HEK293 (cell line): ENCODE measurements around the gene IL9.

ENCODE experiments used
- CTCF ChIA-PET: fragments of 350-600 bp; formaldehyde crosslinking; extraction: SDS; loops from one replicate; lab custom pipeline; 2021; ENCODE audit warnings: antibody characterized with exemption; lab: Yijun Ruan, JAX
- POLR2A ChIA-PET: fragments of 300-600 bp; formaldehyde crosslinking; extraction: SDS; loops from one replicate; lab custom pipeline; 2020; ENCODE audit warnings: antibody characterized with exemption, inconsistent platforms; lab: Yijun Ruan, JAX
- H3K27ac ChIP-seq: fragments of 200-500 bp; sonication (Bioruptor generic); 2 replicates; pipeline ENCODE4 v1.5.1; 2014; ENCODE audit warnings: low read depth, low read length, control low read depth, inconsistent platforms; ENCODE audit errors: extremely low read depth
- H3K36me3 ChIP-seq, 2 experiments: fragments of 200-500 bp in 1 of 2; sonication (Bioruptor generic) in 1 of 2; 1 replicate in 1 of 2; 2 replicates in 1 of 2; pipeline ENCODE4 v1.5.1; 2014 to 2017; ENCODE audit warnings: inconsistent platforms in 2 of 2, low read length in 2 of 2; ENCODE audit not compliant: control insufficient read depth in 2 of 2, insufficient read depth in 1 of 2
- H3K4me1 ChIP-seq: fragments of 200-500 bp; sonication (Bioruptor generic); 2 replicates; pipeline ENCODE4 v1.5.1; 2014; ENCODE audit warnings: mild to moderate bottlenecking, low read length, inconsistent platforms; ENCODE audit not compliant: control insufficient read depth, insufficient read depth
- H3K4me3 ChIP-seq: 2 replicates; pipeline ENCODE4 v1.5.1; 2011; ENCODE audit warnings: low read depth, mild to moderate bottlenecking, control low read depth, low read length, moderate library complexity
- H3K9me3 ChIP-seq: fragments of 200-500 bp; sonication (Bioruptor generic); 2 replicates; pipeline ENCODE4 v1.5.1; 2014; ENCODE audit warnings: low read depth, low read length, inconsistent platforms; ENCODE audit not compliant: control insufficient read depth, insufficient read depth
- HOXA7 ChIP-seq: sonication (generic); formaldehyde crosslinking; IDR thresholded peaks from 2 replicates; pipeline ENCODE4 v1.8.1; 2022; ENCODE audit warnings: missing genetic modification reagents, borderline replicate concordance
- MEIS1 ChIP-seq: sonication (generic); formaldehyde crosslinking; IDR thresholded peaks from 2 replicates; pipeline ENCODE4 v1.8.1; 2022; ENCODE audit warnings: missing genetic modification reagents, mild to moderate bottlenecking, borderline replicate concordance
- OSR2 ChIP-seq: fragments of 450-650 bp; formaldehyde crosslinking; IDR thresholded peaks from 2 replicates; pipeline ENCODE4 v1.5.1; 2016; ENCODE audit warnings: missing biosample characterization, missing genetic modification characterization
- YY1 ChIP-seq: fragments of 450-650 bp; formaldehyde crosslinking; IDR thresholded peaks from 2 replicates; pipeline ENCODE4 v1.5.1; 2018; ENCODE audit warnings: missing biosample characterization, missing genetic modification characterization
- ZFHX2 ChIP-seq: fragments of 450-650 bp; formaldehyde crosslinking; conservative IDR thresholded peaks from 2 replicates; pipeline ENCODE4 v1.5.1; 2016; ENCODE audit warnings: missing biosample characterization, missing genetic modification characterization
- ZFP41 ChIP-seq: fragments of 450-650 bp; formaldehyde crosslinking; IDR thresholded peaks from 2 replicates; pipeline ENCODE4 v1.5.1; 2016; ENCODE audit warnings: missing biosample characterization, missing genetic modification characterization, borderline replicate concordance
- ZNF140 ChIP-seq: fragments of 450-650 bp; formaldehyde crosslinking; IDR thresholded peaks from 2 replicates; pipeline ENCODE4 v1.5.1; 2016; ENCODE audit warnings: missing biosample characterization, missing genetic modification characterization
- ZNF16 ChIP-seq: fragments of 450-650 bp; formaldehyde crosslinking; IDR thresholded peaks from 2 replicates; pipeline ENCODE4 v1.5.1; 2016; ENCODE audit warnings: low read depth, missing biosample characterization, missing genetic modification characterization
- ZNF184 ChIP-seq: fragments of 450-650 bp; IDR thresholded peaks from 2 replicates; pipeline ENCODE4 v1.5.1; 2018; ENCODE audit warnings: missing biosample characterization, mild to moderate bottlenecking, missing genetic modification characterization
- ZNF24 ChIP-seq: fragments of 450-650 bp; formaldehyde crosslinking; IDR thresholded peaks from 2 replicates; pipeline ENCODE4 v1.5.1; 2016; ENCODE audit warnings: missing biosample characterization, missing genetic modification characterization
- ZNF266 ChIP-seq: fragments of 450-650 bp; formaldehyde crosslinking; IDR thresholded peaks from 2 replicates; pipeline ENCODE4 v1.5.1; 2016; ENCODE audit warnings: missing biosample characterization, missing genetic modification characterization, low read depth
- ZNF341 ChIP-seq: fragments of 450-650 bp; formaldehyde crosslinking; IDR thresholded peaks from 2 replicates; pipeline ENCODE4; 2016; ENCODE audit warnings: low read depth, missing biosample characterization, missing genetic modification characterization
- ZNF510 ChIP-seq: fragments of 450-650 bp; formaldehyde crosslinking; IDR thresholded peaks from 2 replicates; pipeline ENCODE4 v1.5.1; 2018; ENCODE audit warnings: mild to moderate bottlenecking, missing genetic modification characterization, missing biosample characterization; ENCODE audit not compliant: insufficient replicate concordance
- ZNF596 ChIP-seq: fragments of 450-650 bp; IDR thresholded peaks from 2 replicates; pipeline ENCODE4 v1.5.0; 2018; ENCODE audit warnings: missing biosample characterization, mild to moderate bottlenecking, missing genetic modification characterization, moderate library complexity
- ZNF654 ChIP-seq: fragments of 450-650 bp; formaldehyde crosslinking; IDR thresholded peaks from 2 replicates; pipeline ENCODE4 v1.5.1; 2016; ENCODE audit warnings: low read depth, missing biosample characterization, missing genetic modification characterization
- ZNF777 ChIP-seq: fragments of 450-650 bp; formaldehyde crosslinking; IDR thresholded peaks from 2 replicates; pipeline ENCODE4 v1.5.1; 2017; ENCODE audit warnings: missing biosample characterization, missing genetic modification characterization, borderline replicate concordance
- TF ChIP-seq, protein P1 (sequence below): fragments of 450-650 bp; formaldehyde crosslinking; IDR thresholded peaks from 2 replicates; pipeline ENCODE4 v1.5.1; 2016; ENCODE audit warnings: missing biosample characterization, missing genetic modification characterization
- TF ChIP-seq, protein P2 (sequence below): fragments of 450-650 bp; formaldehyde crosslinking; IDR thresholded peaks from 2 replicates; pipeline ENCODE4 v1.5.1; 2016; ENCODE audit warnings: missing biosample characterization, missing genetic modification characterization, low read depth

IL9 gene

DNA sequence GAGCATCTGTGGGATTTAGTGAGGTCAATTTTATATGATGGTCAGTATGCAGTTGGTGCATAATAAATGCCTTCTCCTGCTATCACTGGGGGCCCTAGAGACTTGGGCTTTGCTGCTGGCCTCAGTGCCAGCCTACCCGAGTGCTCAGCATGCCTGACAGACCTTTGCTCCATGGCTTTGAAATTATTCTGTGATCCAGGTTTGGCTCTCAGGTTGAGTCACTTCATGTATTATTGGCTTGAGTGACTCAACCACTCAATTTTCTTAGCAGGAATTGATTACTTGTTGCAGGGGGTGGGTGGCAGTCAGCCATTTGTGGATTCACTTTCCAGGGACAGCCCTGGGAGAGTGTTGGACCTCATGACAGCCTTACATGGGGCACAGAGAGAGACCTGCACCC is 47.7 kb downstream of the IL9 start:
- CTCF ChIA-PET = interaction anchor here (1.1 to 1.5 kb wide), 2 partner anchors 13 to 281 kb away, joined by 3 to 4 read pairs; no protein-coding TSS in a partner anchor
- no peak for TF ChIP-seq ZNF596 (tag by site-specific recombination)
- TF ChIP-seq ZFP41 (tag by site-specific recombination) = no peak
- TF ChIP-seq ZNF341 = no peak
- Histone ChIP-seq H3K9me3 (no peaks in the 10 kb centered on the region), H3K36me3 (no peaks in the 10 kb centered on the region), H3K4me1 (no peaks in the 10 kb centered on the region), H3K4me3 (no peak overlapping the region), H3K27ac (no peak overlapping the region)
- POLR2A ChIA-PET = no interaction called here

DNA sequence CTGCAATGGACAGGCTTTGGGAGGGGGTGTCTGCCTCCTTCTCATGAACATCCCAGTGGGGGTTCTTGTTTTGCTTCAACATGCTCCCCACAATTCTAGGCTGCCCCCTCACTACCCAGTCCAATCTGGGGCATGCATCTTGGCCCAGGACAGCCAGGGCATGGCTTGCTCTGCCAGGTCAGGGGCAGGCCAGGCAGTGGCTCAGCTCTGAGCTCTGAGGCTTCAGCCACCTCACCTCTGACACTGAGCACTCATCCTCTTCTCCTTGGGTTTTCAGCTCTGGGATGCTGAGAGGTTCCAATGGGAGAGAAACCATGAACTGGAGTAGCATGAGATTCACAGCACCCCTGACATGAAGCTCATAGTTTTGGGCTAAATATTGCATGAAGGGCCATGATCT is 49.3 kb downstream of the IL9 start:
- Histone ChIP-seq H3K36me3 (no peaks in the 10 kb centered on the region), H3K27ac (no peak overlapping the region), H3K4me1 (no peaks in the 10 kb centered on the region), H3K9me3 (no peaks in the 10 kb centered on the region), H3K4me3 (no peak overlapping the region)
- ChIA-PET POLR2A (no interaction called here), CTCF (interaction anchor here (0.9 to 1.1 kb wide), 3 partner anchors 14 to 276 kb away, joined by 3 read pairs; no protein-coding TSS in a partner anchor)
- TF ChIP-seq, protein P1, sequence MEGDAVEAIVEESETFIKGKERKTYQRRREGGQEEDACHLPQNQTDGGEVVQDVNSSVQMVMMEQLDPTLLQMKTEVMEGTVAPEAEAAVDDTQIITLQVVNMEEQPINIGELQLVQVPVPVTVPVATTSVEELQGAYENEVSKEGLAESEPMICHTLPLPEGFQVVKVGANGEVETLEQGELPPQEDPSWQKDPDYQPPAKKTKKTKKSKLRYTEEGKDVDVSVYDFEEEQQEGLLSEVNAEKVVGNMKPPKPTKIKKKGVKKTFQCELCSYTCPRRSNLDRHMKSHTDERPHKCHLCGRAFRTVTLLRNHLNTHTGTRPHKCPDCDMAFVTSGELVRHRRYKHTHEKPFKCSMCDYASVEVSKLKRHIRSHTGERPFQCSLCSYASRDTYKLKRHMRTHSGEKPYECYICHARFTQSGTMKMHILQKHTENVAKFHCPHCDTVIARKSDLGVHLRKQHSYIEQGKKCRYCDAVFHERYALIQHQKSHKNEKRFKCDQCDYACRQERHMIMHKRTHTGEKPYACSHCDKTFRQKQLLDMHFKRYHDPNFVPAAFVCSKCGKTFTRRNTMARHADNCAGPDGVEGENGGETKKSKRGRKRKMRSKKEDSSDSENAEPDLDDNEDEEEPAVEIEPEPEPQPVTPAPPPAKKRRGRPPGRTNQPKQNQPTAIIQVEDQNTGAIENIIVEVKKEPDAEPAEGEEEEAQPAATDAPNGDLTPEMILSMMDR = no peak
- TF ChIP-seq ZNF184 (tag by site-specific recombination) = no peak
- no peak for TF ChIP-seq YY1 (tag by site-specific recombination)
- TF ChIP-seq ZNF24 (tag by site-specific recombination) = no peak
- no peak for TF ChIP-seq ZNF266 (tag by site-specific recombination)
- no peak for TF ChIP-seq ZNF16
- no peak for TF ChIP-seq ZNF596 (tag by site-specific recombination)
- no peak for TF ChIP-seq ZNF654
- no peak for TF ChIP-seq ZFHX2 (tag by site-specific recombination)
- TF ChIP-seq ZNF510 (tag by site-specific recombination) = no peak
- no peak for TF ChIP-seq ZNF140 (tag by site-specific recombination)
- no peak for TF ChIP-seq HOXA7
- TF ChIP-seq, all 188 proteins: peak for 0

DNA sequence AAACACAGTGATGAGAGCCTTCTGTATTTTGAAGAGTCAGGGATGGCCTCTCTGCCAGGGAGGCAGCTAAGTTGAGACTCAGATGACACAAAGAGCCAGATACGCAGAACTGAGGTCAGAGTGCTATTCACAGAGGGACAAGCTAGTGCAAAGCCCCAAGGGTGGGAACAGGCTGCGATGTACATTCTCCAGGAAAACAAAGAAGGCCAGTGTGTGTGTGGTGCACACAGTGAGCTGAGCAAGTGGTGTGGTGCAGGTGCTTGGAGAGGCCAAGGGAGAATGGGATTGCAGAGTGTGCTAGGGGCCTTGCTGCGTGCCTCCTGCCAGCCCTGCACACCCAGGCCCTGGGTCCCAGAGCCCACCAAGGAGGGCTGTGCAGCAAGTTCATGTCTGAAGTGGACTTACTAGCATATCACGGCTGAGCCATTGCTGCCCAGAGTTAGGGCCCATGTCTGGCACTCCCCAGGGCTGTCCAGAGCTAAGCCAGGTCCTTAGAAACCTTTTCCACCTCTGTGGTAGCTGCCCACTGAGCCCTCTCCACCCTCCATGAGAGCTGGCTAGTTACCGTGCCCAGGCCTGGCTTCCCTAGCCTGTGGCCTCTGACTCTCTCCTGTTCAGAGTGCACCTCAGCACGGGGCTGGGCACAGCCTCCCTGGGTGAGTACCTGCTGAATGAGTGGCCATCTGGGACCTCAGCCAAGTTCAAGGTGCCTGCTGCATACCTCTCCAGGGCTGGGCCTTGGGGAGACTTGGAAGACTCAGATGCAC is 51.9 kb downstream of the IL9 start:
- H3K27ac ChIP-seq = no peak overlapping the region

More for the DNA sequence above, 51.9 kb downstream of the IL9 start:
- POLR2A ChIA-PET = no interaction called here
- TF ChIP-seq MEIS1 = no peak
- TF ChIP-seq, protein P2, sequence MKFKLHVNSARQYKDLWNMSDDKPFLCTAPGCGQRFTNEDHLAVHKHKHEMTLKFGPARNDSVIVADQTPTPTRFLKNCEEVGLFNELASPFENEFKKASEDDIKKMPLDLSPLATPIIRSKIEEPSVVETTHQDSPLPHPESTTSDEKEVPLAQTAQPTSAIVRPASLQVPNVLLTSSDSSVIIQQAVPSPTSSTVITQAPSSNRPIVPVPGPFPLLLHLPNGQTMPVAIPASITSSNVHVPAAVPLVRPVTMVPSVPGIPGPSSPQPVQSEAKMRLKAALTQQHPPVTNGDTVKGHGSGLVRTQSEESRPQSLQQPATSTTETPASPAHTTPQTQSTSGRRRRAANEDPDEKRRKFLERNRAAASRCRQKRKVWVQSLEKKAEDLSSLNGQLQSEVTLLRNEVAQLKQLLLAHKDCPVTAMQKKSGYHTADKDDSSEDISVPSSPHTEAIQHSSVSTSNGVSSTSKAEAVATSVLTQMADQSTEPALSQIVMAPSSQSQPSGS (tag by site-specific recombination) = no peak
- no peak for TF ChIP-seq OSR2 (tag by site-specific recombination)
- TF ChIP-seq ZNF777 (tag by site-specific recombination) = no peak
- TF ChIP-seq, all 188 proteins: peak for 0
- Histone ChIP-seq H3K36me3 (no peaks in the 10 kb centered on the region), H3K9me3 (no peaks in the 10 kb centered on the region), H3K4me1 (no peaks in the 10 kb centered on the region), H3K4me3 (no peak overlapping the region)
- CTCF ChIA-PET = interaction anchor here (0.9 to 1.4 kb wide), 2 partner anchors 9 to 14 kb away, joined by 3 to 5 read pairs; no protein-coding TSS in a partner anchor
